Liver (tissue), 3 donors: ENCODE results near the gene FOXD2.

Source experiments
- EGR1 ChIP-seq, 2 donors: IDR thresholded peaks; 2 replicates each; pipeline ENCODE4 v1.6.1; 2016 to 2018; ENCODE audit warnings: antibody characterized with exemption in 2 of 2, low read depth in 2 of 2
- RXRA ChIP-seq, 2 donors: IDR thresholded peaks; 2 replicates each; pipeline ENCODE4 v1.6.1; 2017 to 2018; ENCODE audit warnings: antibody characterized with exemption in 2 of 2, mild to moderate bottlenecking in 1 of 2
- SP1 ChIP-seq: IDR thresholded peaks from 2 replicates; pipeline ENCODE4 v1.6.1; 2018; ENCODE audit warnings: antibody characterized with exemption, mild to moderate bottlenecking
- YY1 ChIP-seq: IDR thresholded peaks from 2 replicates; pipeline ENCODE4 v1.6.1; 2016; ENCODE audit warnings: antibody characterized with exemption, mild to moderate bottlenecking
- TF ChIP-seq, protein P1 (sequence below): fragments of 150-350 bp; IDR thresholded peaks from 2 replicates; pipeline ENCODE4 v1.5.1; 2017; ENCODE audit warnings: improper control_type of control experiment, low read depth, low read length; ENCODE audit not compliant: missing input control
- donor health status: healthy.
- donor health status: healthy.

- TF ChIP-seq YY1 (no peak), SP1 (no peak), EGR1 (IDR thresholded peaks at IDR 0.05; ENCODE audit: low read depth in 2 of 2) (no peak), RXRA (IDR thresholded peaks at IDR 0.05) (no peak)
- TF ChIP-seq, protein P1, sequence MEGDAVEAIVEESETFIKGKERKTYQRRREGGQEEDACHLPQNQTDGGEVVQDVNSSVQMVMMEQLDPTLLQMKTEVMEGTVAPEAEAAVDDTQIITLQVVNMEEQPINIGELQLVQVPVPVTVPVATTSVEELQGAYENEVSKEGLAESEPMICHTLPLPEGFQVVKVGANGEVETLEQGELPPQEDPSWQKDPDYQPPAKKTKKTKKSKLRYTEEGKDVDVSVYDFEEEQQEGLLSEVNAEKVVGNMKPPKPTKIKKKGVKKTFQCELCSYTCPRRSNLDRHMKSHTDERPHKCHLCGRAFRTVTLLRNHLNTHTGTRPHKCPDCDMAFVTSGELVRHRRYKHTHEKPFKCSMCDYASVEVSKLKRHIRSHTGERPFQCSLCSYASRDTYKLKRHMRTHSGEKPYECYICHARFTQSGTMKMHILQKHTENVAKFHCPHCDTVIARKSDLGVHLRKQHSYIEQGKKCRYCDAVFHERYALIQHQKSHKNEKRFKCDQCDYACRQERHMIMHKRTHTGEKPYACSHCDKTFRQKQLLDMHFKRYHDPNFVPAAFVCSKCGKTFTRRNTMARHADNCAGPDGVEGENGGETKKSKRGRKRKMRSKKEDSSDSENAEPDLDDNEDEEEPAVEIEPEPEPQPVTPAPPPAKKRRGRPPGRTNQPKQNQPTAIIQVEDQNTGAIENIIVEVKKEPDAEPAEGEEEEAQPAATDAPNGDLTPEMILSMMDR = no peak
These were observed 32.1 kb downstream of the FOXD2 start for GRCh38 chr1:47469910-47470309.
